SIG-M5 treated with dmso at 0.1 percent for 504 hours (cell line): ENCODE data around the gene TSHZ1.

Experiments
- DNase-seq: peaks from one replicate; lab custom pipeline; 2025; ENCODE audit not compliant: unreplicated experiment; lab: John Stamatoyannopoulos, UW

The TSHZ1 gene

GRCh38 chr18:75220551-75221355 is 10.2 kb downstream of the TSHZ1 start:
- no peak for DNase-seq

- DNase-seq = no peak
These were observed 10.8 kb downstream of the TSHZ1 start for GRCh38 chr18:75221397-75221796.

GRCh38 chr18:75221897-75222296 is 11.3 kb downstream of the TSHZ1 start:
- DNase-seq = no peak

GRCh38 chr18:75222407-75222806 is 11.8 kb downstream of the TSHZ1 start:
- no peak for DNase-seq

GRCh38 chr18:75223687-75224347 is 13.2 kb downstream of the TSHZ1 start:
- DNase-seq = peak; percentile 48

GRCh38 chr18:75226286-75226955 is 15.8 kb downstream of the TSHZ1 start:
- DNase-seq = no peak

GRCh38 chr18:75226956-75227316 is 16.3 kb downstream of the TSHZ1 start:
- DNase-seq = no peak

GRCh38 chr18:75227535-75228296 is 17.1 kb downstream of the TSHZ1 start:
- no peak for DNase-seq

GRCh38 chr18:75228967-75229366 is 18.4 kb downstream of the TSHZ1 start:
- DNase-seq = no peak

GRCh38 chr18:75229437-75229836 is 18.8 kb downstream of the TSHZ1 start:
- no peak for DNase-seq

GRCh38 chr18:75230163-75231052 is 19.8 kb downstream of the TSHZ1 start:
- DNase-seq = no peak

GRCh38 chr18:75231053-75231406 is 20.4 kb downstream of the TSHZ1 start:
- DNase-seq = no peak

GRCh38 chr18:75234901-75235300 is 24.3 kb downstream of the TSHZ1 start:
- DNase-seq = no peak

- no peak for DNase-seq
These were observed 25.3 kb downstream of the TSHZ1 start for GRCh38 chr18:75235896-75236295.

GRCh38 chr18:75238100-75238499 is 27.5 kb downstream of the TSHZ1 start:
- DNase-seq = no peak

- no peak for DNase-seq
These were observed 28.2 kb downstream of the TSHZ1 start for GRCh38 chr18:75238786-75239185.

GRCh38 chr18:75240433-75240832 is 29.8 kb downstream of the TSHZ1 start:
- no peak for DNase-seq

GRCh38 chr18:75241705-75242104 is 31.1 kb downstream of the TSHZ1 start:
- no peak for DNase-seq

GRCh38 chr18:75244351-75245313 is 34.0 kb downstream of the TSHZ1 start:
- no peak for DNase-seq
